ENCODE results near the gene BANP. TPM values are rescaled to one million over a fixed set of nuclear protein-coding genes. Genes with fewer than 3 reads are reported as not detected.
"Not testable (repeated sequence)": the region's sequence is repeated elsewhere in the genome, so short reads cannot be mapped to it uniquely, and the experiment has no call there.

Gene BANP
- total RNA-seq, 6 experiments from 2014 or later: 15.6 to 19.0 (median 16.2) TPM

DNA sequence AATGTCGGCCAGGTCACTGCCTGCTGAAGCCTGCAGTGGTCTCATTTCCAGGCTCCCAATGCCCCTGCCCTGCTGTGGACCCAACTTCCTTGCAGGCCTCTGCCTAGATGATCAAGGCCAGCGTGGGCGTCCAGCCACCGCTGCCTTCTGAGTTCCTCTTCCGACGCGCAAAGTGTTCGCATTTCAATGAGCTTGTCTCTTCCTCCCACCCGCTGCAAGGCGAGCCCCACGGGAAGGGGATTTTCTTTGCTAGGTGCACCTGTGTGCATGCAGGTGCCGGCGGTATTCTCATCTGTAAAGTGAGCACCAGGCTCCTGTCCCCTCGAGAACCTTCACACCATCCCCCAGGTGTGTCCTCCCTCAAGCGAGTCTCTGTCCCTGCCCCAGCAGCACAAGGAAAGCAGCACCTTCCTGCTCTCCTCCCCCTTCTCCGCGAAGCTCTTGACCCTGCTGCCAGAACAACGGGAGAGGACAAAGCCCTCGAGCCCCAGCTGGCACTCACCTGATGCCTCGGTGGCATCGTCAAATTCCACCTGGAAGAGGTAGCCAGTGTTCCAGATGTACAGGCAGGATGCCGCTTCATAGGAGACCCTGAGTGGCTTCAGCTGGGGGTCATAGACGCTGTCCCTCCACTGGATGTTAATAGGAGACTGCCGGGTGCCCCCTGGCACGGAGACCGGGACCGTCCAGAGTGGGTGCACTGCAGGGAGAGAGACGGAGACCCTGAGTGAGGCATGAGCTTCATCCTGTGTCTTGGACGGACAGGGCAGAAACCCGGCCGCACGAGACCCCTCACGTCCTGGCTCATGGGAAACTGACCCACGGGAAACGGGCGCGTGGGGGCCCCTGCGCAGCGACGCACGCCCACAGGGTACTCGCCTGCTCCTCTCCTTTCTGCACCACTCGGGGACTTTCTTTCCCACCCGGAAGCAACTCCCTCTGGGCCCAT lies 24.7 kb upstream of the BANP start:
- Mint-ChIP-seq H3K36me3 (ENCODE audit: low read depth) (no peaks in the 10 kb centered on the region), H3K4me1 (ENCODE audit: low read depth) (no peaks in the 10 kb centered on the region), H3K27me3 (ENCODE audit: insufficient read depth) (peaks cover 25% of the 10 kb centered on the region), H3K4me3 (no peak overlapping the region), H3K27ac (no peak overlapping the region), H3K9me3 (no peaks in the 10 kb centered on the region)
- TF ChIP-seq, protein P1, sequence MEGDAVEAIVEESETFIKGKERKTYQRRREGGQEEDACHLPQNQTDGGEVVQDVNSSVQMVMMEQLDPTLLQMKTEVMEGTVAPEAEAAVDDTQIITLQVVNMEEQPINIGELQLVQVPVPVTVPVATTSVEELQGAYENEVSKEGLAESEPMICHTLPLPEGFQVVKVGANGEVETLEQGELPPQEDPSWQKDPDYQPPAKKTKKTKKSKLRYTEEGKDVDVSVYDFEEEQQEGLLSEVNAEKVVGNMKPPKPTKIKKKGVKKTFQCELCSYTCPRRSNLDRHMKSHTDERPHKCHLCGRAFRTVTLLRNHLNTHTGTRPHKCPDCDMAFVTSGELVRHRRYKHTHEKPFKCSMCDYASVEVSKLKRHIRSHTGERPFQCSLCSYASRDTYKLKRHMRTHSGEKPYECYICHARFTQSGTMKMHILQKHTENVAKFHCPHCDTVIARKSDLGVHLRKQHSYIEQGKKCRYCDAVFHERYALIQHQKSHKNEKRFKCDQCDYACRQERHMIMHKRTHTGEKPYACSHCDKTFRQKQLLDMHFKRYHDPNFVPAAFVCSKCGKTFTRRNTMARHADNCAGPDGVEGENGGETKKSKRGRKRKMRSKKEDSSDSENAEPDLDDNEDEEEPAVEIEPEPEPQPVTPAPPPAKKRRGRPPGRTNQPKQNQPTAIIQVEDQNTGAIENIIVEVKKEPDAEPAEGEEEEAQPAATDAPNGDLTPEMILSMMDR (IDR thresholded peaks at IDR 0.05): no peak
- DNase-seq: no peak

DNA sequence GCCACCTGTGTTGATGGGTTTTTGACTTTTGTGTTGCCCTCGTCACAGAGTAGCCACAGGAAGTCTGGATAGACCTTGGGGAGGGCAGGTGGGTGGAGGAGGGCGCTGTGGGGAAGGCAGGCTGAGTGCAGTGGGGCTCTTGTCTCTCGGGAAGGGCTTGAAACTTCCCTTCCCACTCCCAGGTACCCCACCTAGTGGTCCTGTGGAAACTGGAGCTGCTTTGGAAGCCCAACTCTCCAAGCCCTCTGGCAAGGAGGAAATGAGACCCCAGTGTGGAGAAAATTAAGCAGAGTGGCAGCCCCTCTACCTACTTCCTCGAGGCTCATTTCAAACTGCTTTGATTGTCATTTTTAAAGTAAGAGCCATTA lies 24.1 kb upstream of the BANP start:
- DNase-seq: no peak
- Mint-ChIP-seq H3K36me3 (ENCODE audit: low read depth) (no peaks in the 10 kb centered on the region), H3K27me3 (ENCODE audit: insufficient read depth) (peaks cover 25% of the 10 kb centered on the region), H3K27ac (no peak overlapping the region), H3K9me3 (no peaks in the 10 kb centered on the region), H3K4me1 (ENCODE audit: low read depth) (no peaks in the 10 kb centered on the region), H3K4me3 (no peak overlapping the region)
- TF ChIP-seq, protein P1 (IDR thresholded peaks at IDR 0.05): no peak

DNA sequence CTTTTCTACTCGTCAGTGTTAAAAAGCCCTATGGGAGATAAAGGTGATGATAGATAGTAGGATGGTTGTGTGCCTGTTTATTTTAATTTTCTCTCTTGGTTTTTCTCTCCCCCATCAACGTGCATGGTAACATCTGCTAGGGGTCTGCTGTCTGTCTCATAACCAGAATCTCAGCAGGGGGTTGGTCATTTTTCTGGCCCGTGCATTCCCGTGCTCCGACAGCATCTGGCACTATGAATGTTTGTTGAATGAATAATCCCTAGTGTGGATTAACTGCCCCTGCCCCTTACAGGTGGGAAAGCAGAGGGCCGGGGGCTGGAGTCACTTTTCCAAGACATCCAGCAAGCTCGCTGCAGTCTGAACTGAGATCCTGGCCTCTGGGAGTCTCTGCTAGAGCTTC lies 21.2 kb upstream of the BANP start:
- Mint-ChIP-seq H3K36me3 (ENCODE audit: low read depth) (no peaks in the 10 kb centered on the region), H3K4me3 (no peak overlapping the region), H3K4me1 (ENCODE audit: low read depth) (no peaks in the 10 kb centered on the region), H3K27ac (no peak overlapping the region), H3K27me3 (ENCODE audit: insufficient read depth) (peaks cover 21% of the 10 kb centered on the region), H3K9me3 (no peaks in the 10 kb centered on the region)
- DNase-seq: no peak
- TF ChIP-seq, protein P1 (IDR thresholded peaks at IDR 0.05): no peak

DNA sequence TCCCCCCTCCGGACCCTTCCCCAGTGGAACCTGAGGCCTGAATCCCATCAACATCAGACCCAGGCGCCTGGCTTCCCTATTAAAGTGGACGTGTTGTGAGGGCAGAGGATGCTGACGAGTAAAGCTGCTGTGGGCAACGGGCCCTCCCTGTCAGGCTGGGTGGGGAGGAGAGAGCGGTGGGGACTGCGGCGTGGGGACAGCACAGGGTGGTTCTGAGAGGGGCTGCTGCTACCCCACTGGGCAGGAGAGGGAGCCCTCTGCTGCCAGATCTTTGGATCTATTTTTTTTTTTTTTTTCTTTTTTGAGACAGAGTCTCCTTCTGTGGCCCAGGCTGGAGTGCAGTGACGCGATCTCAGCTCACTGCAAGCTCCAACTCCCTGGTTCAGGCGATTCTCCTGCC lies 20.8 kb upstream of the BANP start:
- no peaks in the 10 kb centered on the region for H3K36me3 Mint-ChIP-seq (ENCODE audit: low read depth)
- no peaks in the 10 kb centered on the region for H3K4me1 Mint-ChIP-seq (ENCODE audit: low read depth)
- H3K4me3 Mint-ChIP-seq: no peak overlapping the region
- H3K27me3 Mint-ChIP-seq (ENCODE audit: insufficient read depth): peaks cover 20% of the 10 kb centered on the region
- H3K27ac Mint-ChIP-seq: no peak overlapping the region
- no peak for DNase-seq
- H3K9me3 Mint-ChIP-seq: no peaks in the 10 kb centered on the region
- TF ChIP-seq, protein P1 (IDR thresholded peaks at IDR 0.05): peak; percentile 38; the same call in 1 of the 2 replicates

DNA sequence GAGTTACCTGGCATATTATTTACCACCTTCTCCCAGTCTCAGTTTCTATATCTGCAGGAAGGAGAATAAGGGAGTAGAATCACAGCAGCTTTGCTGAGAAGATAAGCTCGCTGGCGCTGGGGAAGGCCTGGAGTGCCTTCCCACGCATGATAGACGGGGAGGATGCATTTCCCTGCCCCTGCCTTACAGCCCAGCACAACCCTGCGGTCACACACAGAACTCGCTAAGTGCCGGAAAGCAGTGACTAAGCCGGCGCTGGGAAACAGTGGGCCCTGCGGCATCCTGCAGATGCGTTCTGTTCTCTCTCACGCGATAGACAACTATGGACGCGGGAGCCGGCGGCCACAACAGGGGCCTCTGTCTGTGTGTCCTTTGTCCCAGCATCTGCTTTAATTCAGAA lies 19.7 kb upstream of the BANP start:
- peaks cover 16% of the 10 kb centered on the region for H3K27me3 Mint-ChIP-seq (ENCODE audit: insufficient read depth)
- TF ChIP-seq, protein P1 (IDR thresholded peaks at IDR 0.05): no peak
- no peaks in the 10 kb centered on the region for H3K9me3 Mint-ChIP-seq
- no peaks in the 10 kb centered on the region for H3K4me1 Mint-ChIP-seq (ENCODE audit: low read depth)
- H3K4me3 Mint-ChIP-seq: no peak overlapping the region
- no peak for DNase-seq
- no peak overlapping the region for H3K27ac Mint-ChIP-seq
- H3K36me3 Mint-ChIP-seq (ENCODE audit: low read depth): no peaks in the 10 kb centered on the region

DNA sequence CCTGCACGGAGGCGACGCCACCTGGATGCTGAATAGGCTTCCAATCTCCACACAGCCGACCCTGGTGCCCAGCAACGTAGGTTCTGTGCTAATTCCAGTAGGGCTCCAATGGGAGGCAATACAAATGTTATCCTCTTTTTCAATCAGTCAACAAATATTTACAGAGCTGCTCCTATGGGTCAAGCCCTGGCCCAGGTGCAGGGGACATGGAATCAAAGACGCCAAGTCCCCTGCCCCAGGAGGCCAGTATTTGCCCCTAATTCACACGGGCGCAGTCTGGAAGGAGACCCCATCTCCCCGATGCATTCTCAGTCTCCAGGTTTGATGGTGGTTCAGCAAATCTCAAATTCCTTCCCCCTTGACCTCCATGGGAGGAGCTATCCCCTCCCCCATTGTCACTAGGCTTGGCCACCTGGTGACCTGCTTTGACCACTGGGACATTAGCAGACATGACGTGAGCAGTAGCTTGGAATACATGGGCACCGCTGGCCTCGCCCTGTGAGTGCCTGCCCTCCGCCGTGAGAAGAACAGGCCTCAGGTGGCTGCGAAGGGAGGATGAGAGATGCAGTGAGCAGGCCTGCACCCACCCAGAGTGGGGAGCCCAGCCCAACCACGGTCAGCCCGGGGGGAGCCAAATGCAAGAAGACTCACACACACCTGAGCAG lies 18.6 kb upstream of the BANP start:
- not testable (repeated sequence) for H3K36me3 Mint-ChIP-seq (ENCODE audit: low read depth); H3K9me3 Mint-ChIP-seq; H3K4me1 Mint-ChIP-seq (ENCODE audit: low read depth); H3K27ac Mint-ChIP-seq; DNase-seq; H3K4me3 Mint-ChIP-seq
- H3K27me3 Mint-ChIP-seq (ENCODE audit: insufficient read depth): peaks cover 15% of the 10 kb centered on the region
